ENCODE data around the gene SERPINA5.

- no peak for TF ChIP-seq SUZ12 (IDR thresholded peaks at IDR 0.05; ENCODE audit: extremely low read depth, insufficient read depth, insufficient read length)
- TF ChIP-seq ZNF274 (IDR thresholded peaks at IDR 0.05; ENCODE audit: low read depth, low read length), result no peak
- no peak for TF ChIP-seq YY1 (IDR thresholded peaks at IDR 0.05; ENCODE audit: insufficient read depth, insufficient read length)
These were observed 5.3 kb upstream of the SERPINA5 start for GRCh38 chr14:94575730-94576585.
